Activated CD4-positive, CD25-positive, alpha-beta regulatory T cell treated with anti-CD3 and anti-CD28 coated beads, Interleukin-2, amount 50 U/mL, for 16 hours (primary cell): ENCODE data around the gene HIGD1B.

Source experiments
- DNase-seq: peaks from one replicate; pipeline ENCODE4 v3.0.0-alpha.2; 2020; ENCODE audit warnings: low read depth, low spot score

Gene HIGD1B

GRCh38 chr17:44837196-44837595 lies 10.5 kb upstream of the HIGD1B start:
- no peak for DNase-seq

- DNase-seq = no peak
Measured at GRCh38 chr17:44840274-44840673, 7.4 kb upstream of the HIGD1B start.

GRCh38 chr17:44840936-44841335 lies 6.7 kb upstream of the HIGD1B start:
- no peak for DNase-seq

GRCh38 chr17:44842748-44843147 lies 4.9 kb upstream of the HIGD1B start:
- no peak for DNase-seq

- no peak for DNase-seq
Measured at GRCh38 chr17:44844390-44844830, 3.3 kb upstream of the HIGD1B start.

GRCh38 chr17:44846206-44846605 lies 1.5 kb upstream of the HIGD1B start:
- no peak for DNase-seq

- DNase-seq = no peak
Measured at GRCh38 chr17:44848257-44848795, 643 bp downstream of the HIGD1B start.

- DNase-seq = no peak
Measured at GRCh38 chr17:44848961-44849489, 1.3 kb downstream of the HIGD1B start.

GRCh38 chr17:44850025-44850424 lies 2.3 kb downstream of the HIGD1B start:
- no peak for DNase-seq

GRCh38 chr17:44850612-44851011 lies 2.9 kb downstream of the HIGD1B start:
- no peak for DNase-seq

GRCh38 chr17:44854192-44854591 lies 6.5 kb downstream of the HIGD1B start:
- no peak for DNase-seq

- no peak for DNase-seq
Measured at GRCh38 chr17:44859701-44860100, 12.0 kb downstream of the HIGD1B start.

- no peak for DNase-seq
Measured at GRCh38 chr17:44862278-44862914, 14.7 kb downstream of the HIGD1B start.

- no peak for DNase-seq
Measured at GRCh38 chr17:44863061-44863918, 15.6 kb downstream of the HIGD1B start.

- DNase-seq = no peak
Measured at GRCh38 chr17:44864831-44865230, 17.1 kb downstream of the HIGD1B start.

GRCh38 chr17:44865231-44865660 lies 17.6 kb downstream of the HIGD1B start:
- DNase-seq = peak; percentile 48

- DNase-seq = no peak
Measured at GRCh38 chr17:44865931-44866330, 18.2 kb downstream of the HIGD1B start.

GRCh38 chr17:44867841-44868240 lies 20.2 kb downstream of the HIGD1B start:
- no peak for DNase-seq

GRCh38 chr17:44871556-44871955 lies 23.9 kb downstream of the HIGD1B start:
- DNase-seq = no peak

GRCh38 chr17:44872131-44872768 lies 24.6 kb downstream of the HIGD1B start:
- no peak for DNase-seq

- DNase-seq = no peak
Measured at GRCh38 chr17:44875761-44876160, 28.1 kb downstream of the HIGD1B start.

GRCh38 chr17:44877121-44877520 lies 29.4 kb downstream of the HIGD1B start:
- DNase-seq = no peak
